IMR-90 (cell line): ENCODE results near the gene ACKR1. TPM values are rescaled to one million over a fixed set of nuclear protein-coding genes. Genes with fewer than 3 reads are reported as not detected.

Experiments
- ATAC-seq: fragments of 200-7000 bp; cut with Tn5 transposase; 2 replicates; pipeline ENCODE4 v1.9.1; 2020; ENCODE audit warnings: low read depth, mild to moderate bottlenecking, moderate library complexity
- BruUV-seq: library from RNA; stranded (reverse); fragments of 400-500 nt; replicated peaks from 2 replicates; lab custom pipeline; 2021; lab: Mats Ljungman, UMichigan
- CTCF ChIA-PET: fragments of 300-600 bp; formaldehyde crosslinking; extraction: SDS; loops from one replicate; lab custom pipeline; 2021; ENCODE audit warnings: antibody characterized with exemption; lab: Yijun Ruan, JAX
- POLR2A ChIA-PET: fragments of 300-600 bp; sonication (Branson Sonifier 250); formaldehyde crosslinking; loops from one replicate; lab custom pipeline; 2022; ENCODE audit warnings: antibody characterized with exemption; ENCODE audit not compliant: unreplicated experiment; lab: Charles Lee
- DNase-seq: peaks from one replicate; pipeline ENCODE4 v3.0.0; 2013
- H2AFZ ChIP-seq: replicated peaks from 2 replicates; pipeline ENCODE3; 2013; ENCODE audit warnings: low read length, mild to moderate bottlenecking; ENCODE audit not compliant: poor library complexity
- H2AK5ac ChIP-seq: 2 replicates; pipeline ENCODE4 v1.6.1; 2013; ENCODE audit warnings: low read depth, low read length, inconsistent platforms
- H2AK9ac ChIP-seq: replicated peaks from 2 replicates; pipeline ENCODE3; 2013; ENCODE audit warnings: mild to moderate bottlenecking, low read depth, low read length, moderate library complexity; ENCODE audit not compliant: poor library complexity
- H2BK120ac ChIP-seq: 2 replicates; pipeline ENCODE4 v1.6.1; 2013; ENCODE audit warnings: low read depth, low read length, inconsistent platforms
- H2BK15ac ChIP-seq: 3 replicates; pipeline ENCODE4 v1.6.1; 2013; ENCODE audit warnings: low read depth, low read length, inconsistent platforms
- H2BK20ac ChIP-seq: 2 replicates; pipeline ENCODE4 v1.6.1; 2013; ENCODE audit warnings: low read depth, mild to moderate bottlenecking, inconsistent platforms, low read length, moderate library complexity
- H2BK5ac ChIP-seq: 2 replicates; pipeline ENCODE4 v1.6.1; 2013; ENCODE audit warnings: mild to moderate bottlenecking, low read depth, low read length, inconsistent platforms; ENCODE audit not compliant: poor library complexity, severe bottlenecking
- H3K14ac ChIP-seq: replicated peaks from 2 replicates; pipeline ENCODE4 v1.6.1; 2013; ENCODE audit warnings: low read depth, low read length, inconsistent platforms
- H3K18ac ChIP-seq: 2 replicates; pipeline ENCODE4 v1.6.1; 2013; ENCODE audit warnings: low read depth, low read length, control low read depth
- H3K23ac ChIP-seq: 2 replicates; pipeline ENCODE4 v1.6.1; 2013; ENCODE audit warnings: low read depth, low read length, inconsistent platforms
- H3K27ac ChIP-seq: 2 replicates; pipeline ENCODE4 v1.5.1; 2013; ENCODE audit warnings: mild to moderate bottlenecking, control low read depth, low read length; ENCODE audit not compliant: insufficient read depth
- H3K27me3 ChIP-seq: 2 replicates; pipeline ENCODE4 v1.6.1; 2013; ENCODE audit warnings: low read length; ENCODE audit not compliant: control insufficient read depth, insufficient read depth
- H3K36me3 ChIP-seq: 2 replicates; pipeline ENCODE4 v1.6.1; 2013; ENCODE audit warnings: low read length, mixed read lengths; ENCODE audit not compliant: control insufficient read depth, insufficient read depth
- H3K4ac ChIP-seq: 2 replicates; pipeline ENCODE4 v1.6.1; 2013; ENCODE audit warnings: low read depth, low read length, inconsistent platforms
- H3K4me1 ChIP-seq: 2 replicates; pipeline ENCODE4 v1.6.1; 2013; ENCODE audit warnings: low read length, mixed read lengths; ENCODE audit not compliant: control insufficient read depth, insufficient read depth
- H3K4me2 ChIP-seq: 2 replicates; pipeline ENCODE4 v1.6.1; 2013; ENCODE audit warnings: low read depth, mild to moderate bottlenecking, control low read depth, low read length, moderate library complexity
- H3K4me3 ChIP-seq: 2 replicates; pipeline ENCODE4 v1.5.1; 2013; ENCODE audit warnings: low read depth, mild to moderate bottlenecking, control low read depth, low read length, moderate library complexity; ENCODE audit not compliant: insufficient read depth
- H3K56ac ChIP-seq: 2 replicates; pipeline ENCODE4 v1.6.1; 2013; ENCODE audit warnings: low read length, inconsistent platforms; ENCODE audit not compliant: insufficient read depth; ENCODE audit errors: extremely low read depth
- H3K79me1 ChIP-seq, 2 experiments: 2 replicates each; pipeline ENCODE4 v1.6.1; 2013; ENCODE audit warnings: low read length in 2 of 2, inconsistent platforms in 1 of 2, low read depth in 1 of 2
- H3K9ac ChIP-seq: 2 replicates; pipeline ENCODE4 v1.6.1; 2013; ENCODE audit warnings: low read depth, low read length, control low read depth
- H3K9me1 ChIP-seq: 2 replicates; pipeline ENCODE4 v1.6.1; 2013; ENCODE audit warnings: low read length, inconsistent platforms; ENCODE audit not compliant: insufficient read depth
- H3K9me3 ChIP-seq: 2 replicates; pipeline ENCODE4 v1.6.1; 2013; ENCODE audit warnings: low read length; ENCODE audit not compliant: control insufficient read depth, insufficient read depth
- H4K20me1 ChIP-seq: 2 replicates; pipeline ENCODE4 v1.6.1; 2013; ENCODE audit warnings: low read length, inconsistent platforms; ENCODE audit not compliant: insufficient read depth
- H4K5ac ChIP-seq: 2 replicates; pipeline ENCODE4 v1.6.1; 2013; ENCODE audit warnings: mild to moderate bottlenecking, low read depth, low read length, control low read depth
- H4K8ac ChIP-seq, 2 experiments: 2 replicates each; pipeline ENCODE4 v1.6.1; 2013; ENCODE audit warnings: low read depth in 2 of 2, low read length in 2 of 2, control low read depth in 1 of 2, inconsistent platforms in 1 of 2
- H4K91ac ChIP-seq: 2 replicates; pipeline ENCODE4 v1.6.1; 2013; ENCODE audit warnings: low read depth, low read length, inconsistent platforms; ENCODE audit not compliant: insufficient read depth
- BHLHE40 ChIP-seq: fragments of 150-350 bp; IDR thresholded peaks from 2 replicates; pipeline ENCODE4 v1.6.1; 2016; ENCODE audit warnings: mild to moderate bottlenecking, low read depth, low read length
- CEBPB ChIP-seq: IDR thresholded peaks from 2 replicates; pipeline ENCODE4 v1.6.1; 2012; ENCODE audit warnings: low read depth, low read length, improper control_type of control experiment
- CHD1 ChIP-seq: IDR thresholded peaks from 2 replicates; pipeline ENCODE4 v1.6.1; 2012; ENCODE audit warnings: low read depth, low read length, improper control_type of control experiment
- FOS ChIP-seq: fragments of 150-350 bp; IDR thresholded peaks from 2 replicates; pipeline ENCODE4 v1.6.1; 2016; ENCODE audit warnings: low read depth, low read length
- MAZ ChIP-seq: IDR thresholded peaks from 2 replicates; pipeline ENCODE4 v1.6.1; 2012; ENCODE audit warnings: low read depth, mild to moderate bottlenecking, low read length, improper control_type of control experiment, moderate library complexity, borderline replicate concordance
- MXI1 ChIP-seq: IDR thresholded peaks from 2 replicates; pipeline ENCODE4 v1.6.1; 2012; ENCODE audit warnings: low read depth, mild to moderate bottlenecking, low read length, moderate library complexity, borderline replicate concordance
- NFE2L2 ChIP-seq: fragments of 150-350 bp; IDR thresholded peaks from 2 replicates; pipeline ENCODE4 v1.6.1; 2016; ENCODE audit warnings: low read depth, mild to moderate bottlenecking, low read length
- POLR2A ChIP-seq: IDR thresholded peaks from 2 replicates; pipeline ENCODE4 v1.6.1; 2012; ENCODE audit warnings: mild to moderate bottlenecking, low read depth, low read length
- RAD21 ChIP-seq: IDR thresholded peaks from 2 replicates; pipeline ENCODE4 v1.6.1; 2012; ENCODE audit warnings: low read length, improper control_type of control experiment
- RFX5 ChIP-seq: IDR thresholded peaks from 2 replicates; pipeline ENCODE4 v1.8.0; 2012; ENCODE audit warnings: low read depth, mild to moderate bottlenecking, low read length, moderate library complexity
- SMC3 ChIP-seq: fragments of 150-350 bp; IDR thresholded peaks from 2 replicates; pipeline ENCODE4 v1.6.1; 2016; ENCODE audit warnings: low read depth, mild to moderate bottlenecking, antibody characterized with exemption, low read length, moderate library complexity
- WGBS, 2 experiments: methylation state at CpG; one replicate each; pipeline versions ENCODE4 v1.1.5 to v1.1.7; 2013; ENCODE audit warnings: missing lambda C conversion rate in 2 of 2; ENCODE audit not compliant: insufficient read length in 1 of 2; ENCODE audit errors: extremely low coverage in 2 of 2; 5-methylcytosine and 5-hydroxymethylcytosine counted together
- dilution Hi-C: fragments of 300-500 bp; cut with HindIII; formaldehyde crosslinking; loops from one replicate; pipeline ENCODE4 v1.14.3; 2018; ENCODE audit warnings: low sequenced_read_pairs; ENCODE audit not compliant: unreplicated experiment
- in situ Hi-C: fragments of 300-500 bp; cut with MboI; formaldehyde crosslinking; loops from 3 replicates; pipeline ENCODE4 v1.14.3; 2019; ENCODE audit warnings: low sequenced_read_pairs, inconsistent platforms, mixed read lengths
- intact Hi-C: fragments of 100-400 bp; cut with micrococcal nuclease; formaldehyde crosslinking; loops from 2 replicates; pipeline ENCODE4 v1.10.0; 2022
- polyA plus RNA-seq, 3 experiments: library from polyadenylated mRNA; depleted of rRNA; stranded (reverse); fragments of >200 nt; gene quantifications; 2 replicates each; pipeline ENCODE4 v1.2.3, GENCODE V29; 2012; ENCODE audit warnings: low replicate concordance in 1 of 3
- total RNA-seq: library from RNA; depleted of rRNA; stranded (reverse); fragments of >200 nt; gene quantifications from 2 replicates; pipeline ENCODE4 v1.2.3, GENCODE V29; 2012
- TF ChIP-seq, protein P1 (sequence below): fragments of 150-350 bp; IDR thresholded peaks from 2 replicates; pipeline ENCODE4 v1.6.1; 2016; ENCODE audit warnings: low read depth, mild to moderate bottlenecking, low read length, moderate library complexity, borderline replicate concordance
- TF ChIP-seq, protein P2 (sequence below): conservative IDR thresholded peaks from 2 replicates; pipeline ENCODE4 v1.5.1; 2012; ENCODE audit warnings: mild to moderate bottlenecking, low read depth, low read length, improper control_type of control experiment

The ACKR1 gene
- total and polyA plus RNA-seq, 2 of the 4 experiments (the other 2 are of a cell fraction): not detected

DNA sequence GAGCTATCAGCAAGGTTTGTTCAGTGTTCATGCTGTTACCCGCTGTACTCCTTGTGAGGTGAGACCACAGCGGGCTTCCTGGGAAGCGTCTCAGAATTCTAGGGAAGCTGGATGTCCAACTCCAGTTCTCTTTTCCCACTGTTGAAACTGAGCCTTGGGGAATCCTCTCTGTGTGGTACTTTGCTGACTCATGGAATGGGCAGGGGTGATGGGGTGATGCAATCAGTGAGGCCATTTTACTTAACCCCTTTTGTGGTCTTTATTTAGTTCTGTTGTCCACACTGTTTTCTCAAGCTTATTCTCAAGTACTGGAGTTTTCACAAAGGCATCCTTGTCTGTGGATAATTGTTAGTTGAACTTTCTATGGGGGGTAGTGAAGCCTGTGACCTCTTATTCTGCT lies 42.6 kb downstream of the ACKR1 start:
- Histone ChIP-seq H3K14ac (no peak overlapping the region), H2BK5ac (no peak overlapping the region), H4K91ac (no peak overlapping the region), H3K4me3 (no peak overlapping the region), H3K9ac (no peak overlapping the region), H2AK5ac (no peak overlapping the region), H3K27me3 (no peaks in the 10 kb centered on the region), H3K56ac (no peak overlapping the region), H3K4me2 (no peak overlapping the region), H4K8ac (no peak overlapping the region), H3K23ac (no peak overlapping the region), H2AK9ac (no peak overlapping the region), H4K20me1 (no peaks in the 10 kb centered on the region), H3K18ac (no peak overlapping the region), H3K79me1 (no peaks in the 10 kb centered on the region), H2BK15ac (no peak overlapping the region), H3K4me1 (no peaks in the 10 kb centered on the region), H4K5ac (no peak overlapping the region), H3K4ac (no peak overlapping the region), H3K9me1 (no peaks in the 10 kb centered on the region), H2AFZ (no peak overlapping the region), H3K27ac (no peak overlapping the region), H2BK20ac (no peak overlapping the region), H3K9me3 (peaks cover 15% of the 10 kb centered on the region; the same call in 1 of the 2 replicates), H3K36me3 (no peaks in the 10 kb centered on the region), H2BK120ac (no peak overlapping the region)
- ATAC-seq (no peak), DNase-seq (no peak)
- in situ Hi-C loops (no loop called here), dilution Hi-C loops (no loop called here), intact Hi-C loops (no loop called here)
- CTCF ChIA-PET: no interaction called here
- no peak for TF ChIP-seq RFX5
- TF ChIP-seq, protein P1, sequence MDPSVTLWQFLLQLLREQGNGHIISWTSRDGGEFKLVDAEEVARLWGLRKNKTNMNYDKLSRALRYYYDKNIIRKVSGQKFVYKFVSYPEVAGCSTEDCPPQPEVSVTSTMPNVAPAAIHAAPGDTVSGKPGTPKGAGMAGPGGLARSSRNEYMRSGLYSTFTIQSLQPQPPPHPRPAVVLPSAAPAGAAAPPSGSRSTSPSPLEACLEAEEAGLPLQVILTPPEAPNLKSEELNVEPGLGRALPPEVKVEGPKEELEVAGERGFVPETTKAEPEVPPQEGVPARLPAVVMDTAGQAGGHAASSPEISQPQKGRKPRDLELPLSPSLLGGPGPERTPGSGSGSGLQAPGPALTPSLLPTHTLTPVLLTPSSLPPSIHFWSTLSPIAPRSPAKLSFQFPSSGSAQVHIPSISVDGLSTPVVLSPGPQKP: no peak
- no peak for TF ChIP-seq BHLHE40
- TF ChIP-seq CHD1: no peak
- no peak for TF ChIP-seq SMC3
- no peak for TF ChIP-seq MXI1
- no peak for TF ChIP-seq MAZ
- no peak for TF ChIP-seq NFE2L2
- no peak for TF ChIP-seq POLR2A
- no peak for TF ChIP-seq FOS
- TF ChIP-seq CEBPB: no peak
- TF ChIP-seq RAD21: no peak
- TF ChIP-seq, protein P2, sequence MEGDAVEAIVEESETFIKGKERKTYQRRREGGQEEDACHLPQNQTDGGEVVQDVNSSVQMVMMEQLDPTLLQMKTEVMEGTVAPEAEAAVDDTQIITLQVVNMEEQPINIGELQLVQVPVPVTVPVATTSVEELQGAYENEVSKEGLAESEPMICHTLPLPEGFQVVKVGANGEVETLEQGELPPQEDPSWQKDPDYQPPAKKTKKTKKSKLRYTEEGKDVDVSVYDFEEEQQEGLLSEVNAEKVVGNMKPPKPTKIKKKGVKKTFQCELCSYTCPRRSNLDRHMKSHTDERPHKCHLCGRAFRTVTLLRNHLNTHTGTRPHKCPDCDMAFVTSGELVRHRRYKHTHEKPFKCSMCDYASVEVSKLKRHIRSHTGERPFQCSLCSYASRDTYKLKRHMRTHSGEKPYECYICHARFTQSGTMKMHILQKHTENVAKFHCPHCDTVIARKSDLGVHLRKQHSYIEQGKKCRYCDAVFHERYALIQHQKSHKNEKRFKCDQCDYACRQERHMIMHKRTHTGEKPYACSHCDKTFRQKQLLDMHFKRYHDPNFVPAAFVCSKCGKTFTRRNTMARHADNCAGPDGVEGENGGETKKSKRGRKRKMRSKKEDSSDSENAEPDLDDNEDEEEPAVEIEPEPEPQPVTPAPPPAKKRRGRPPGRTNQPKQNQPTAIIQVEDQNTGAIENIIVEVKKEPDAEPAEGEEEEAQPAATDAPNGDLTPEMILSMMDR: no peak
- no TSS peak for BruUV-seq
- WGBS, 2 experiments: no CpG with 5 or more reads among the region's 3 CpGs
- POLR2A ChIA-PET: no interaction called here
